Mucosa of gallbladder (tissue), 1 donor: ENCODE data around the gene RERE. TPM values are rescaled to one million over a fixed set of nuclear protein-coding genes. Genes with fewer than 3 reads are reported as not detected.

Experiments used
- DNase-seq: peaks from one replicate; pipeline ENCODE4 v3.0.0-alpha.2; 2020; ENCODE audit warnings: low spot score
- total RNA-seq: library from RNA; stranded (reverse); gene quantifications from one replicate; pipeline ENCODE4 v1.2.1, GENCODE V29; 2021
- donor health status: DM: no; HTN: no; CAD: no.

RERE gene
- total RNA-seq, 1 donor from 2014 or later: 134 TPM

DNA sequence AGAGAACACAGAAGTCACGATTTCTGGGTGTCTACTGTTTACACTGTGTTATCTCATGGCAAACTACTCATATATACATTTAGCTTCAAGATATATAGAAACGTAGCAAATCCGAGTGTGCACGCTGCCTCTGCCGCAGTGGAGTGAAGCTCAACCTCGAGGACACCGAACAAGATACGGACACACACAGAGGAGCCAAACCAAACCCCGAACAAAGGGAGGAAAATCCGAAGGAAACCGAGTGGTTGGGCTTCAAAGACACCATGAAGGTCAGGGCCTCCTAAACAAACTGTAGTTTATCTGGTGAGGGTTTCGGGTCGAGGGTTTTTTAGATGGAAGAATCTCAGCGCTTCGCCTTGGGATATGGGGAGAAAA lies 465.0 kb downstream of the RERE start:
- DNase-seq: no peak

GRCh38 chr1:8351693-8352470 lies 465.6 kb downstream of the RERE start:
- DNase-seq: no peak

GRCh38 chr1:8350914-8351684 lies 466.3 kb downstream of the RERE start:
- no peak for DNase-seq

DNA sequence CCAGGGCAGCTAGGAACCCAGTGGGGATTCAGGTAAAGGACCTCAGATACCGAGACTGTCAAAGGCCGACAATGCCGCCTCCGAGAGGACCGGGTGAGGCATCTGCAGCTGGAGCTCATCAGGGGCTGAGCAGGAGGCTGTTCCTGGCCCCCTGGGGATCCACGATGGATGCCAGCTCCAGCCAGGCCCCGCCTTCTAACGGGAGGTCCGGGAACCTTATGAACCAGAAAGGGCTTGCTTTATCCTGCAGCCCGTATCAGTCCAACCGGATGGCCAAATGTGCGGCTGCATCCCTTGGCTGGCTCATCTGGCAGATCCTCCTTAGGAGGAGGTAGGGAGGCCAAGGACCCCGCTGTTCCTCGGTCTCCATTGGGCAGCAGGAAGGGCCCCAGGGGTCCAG lies 467.5 kb downstream of the RERE start:
- DNase-seq: no peak

GRCh38 chr1:8349473-8349865 lies 468.0 kb downstream of the RERE start:
- no peak for DNase-seq

DNA sequence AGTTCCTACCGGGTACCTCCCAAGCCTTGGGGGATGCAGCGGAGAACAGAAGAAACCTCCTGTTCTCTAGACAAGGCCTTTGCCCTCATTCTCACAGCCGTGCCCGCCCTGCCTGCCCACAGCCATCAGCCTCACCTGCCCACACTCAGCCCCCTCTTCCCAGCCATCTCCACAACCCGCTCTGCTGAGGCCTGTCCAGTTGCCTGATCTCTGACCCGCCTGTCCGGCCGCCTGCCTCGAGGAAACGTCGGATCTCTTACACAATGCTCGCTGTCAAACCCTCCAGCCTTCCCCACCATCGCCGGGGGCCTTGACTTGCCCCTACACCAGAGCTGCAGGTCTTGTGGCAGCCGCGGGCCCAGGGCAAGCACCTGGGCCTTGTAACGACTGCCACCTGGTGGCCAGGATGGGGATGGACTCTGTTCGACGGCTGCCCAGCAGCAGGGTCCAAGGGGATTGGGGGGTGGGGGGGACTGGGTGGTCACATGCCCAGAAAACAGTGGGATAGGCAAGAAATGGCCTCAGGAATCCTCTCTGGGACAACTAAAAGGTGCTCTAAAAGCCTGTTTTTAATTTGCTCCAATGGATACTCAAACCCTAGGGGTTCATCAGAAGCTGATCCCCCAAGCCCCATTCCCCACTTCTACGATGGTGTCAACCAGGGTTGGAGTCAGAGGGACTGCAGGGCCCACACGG lies 468.5 kb downstream of the RERE start:
- DNase-seq: peak; percentile 58

DNA sequence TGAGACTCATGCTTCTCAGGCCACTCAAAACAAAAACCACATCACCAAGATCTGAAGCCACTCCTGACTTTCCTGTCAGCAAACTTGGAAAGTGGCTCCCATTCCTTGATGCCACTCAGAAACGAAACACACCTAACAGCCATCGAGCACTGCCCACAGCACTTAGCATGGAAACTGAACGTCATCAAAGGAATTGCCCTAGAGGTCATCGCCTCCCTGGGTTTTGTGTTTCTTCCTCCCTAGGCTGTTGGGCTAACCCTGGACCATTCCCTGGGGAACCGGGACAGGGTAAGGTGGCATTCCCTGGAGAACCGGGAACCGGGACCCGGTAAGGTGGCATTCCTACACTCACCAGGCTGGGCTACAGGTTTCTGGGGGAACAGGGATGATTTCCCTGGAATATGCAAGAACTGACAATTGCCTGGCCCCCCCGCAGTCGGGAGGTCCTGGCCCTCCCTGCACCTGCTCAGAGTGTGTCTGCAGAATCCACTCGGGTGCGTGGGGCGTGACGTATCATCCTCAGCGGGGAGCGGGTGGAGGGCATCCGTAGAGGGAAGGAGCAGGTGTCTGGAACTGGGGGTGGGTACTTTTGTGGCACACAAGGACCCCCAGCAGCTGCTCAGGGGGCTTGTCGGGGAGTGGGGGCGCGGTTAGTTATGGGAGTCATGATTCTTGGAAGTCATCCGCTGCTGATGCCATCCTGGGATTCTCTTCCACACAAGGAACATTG lies 469.2 kb downstream of the RERE start:
- DNase-seq: no peak

DNA sequence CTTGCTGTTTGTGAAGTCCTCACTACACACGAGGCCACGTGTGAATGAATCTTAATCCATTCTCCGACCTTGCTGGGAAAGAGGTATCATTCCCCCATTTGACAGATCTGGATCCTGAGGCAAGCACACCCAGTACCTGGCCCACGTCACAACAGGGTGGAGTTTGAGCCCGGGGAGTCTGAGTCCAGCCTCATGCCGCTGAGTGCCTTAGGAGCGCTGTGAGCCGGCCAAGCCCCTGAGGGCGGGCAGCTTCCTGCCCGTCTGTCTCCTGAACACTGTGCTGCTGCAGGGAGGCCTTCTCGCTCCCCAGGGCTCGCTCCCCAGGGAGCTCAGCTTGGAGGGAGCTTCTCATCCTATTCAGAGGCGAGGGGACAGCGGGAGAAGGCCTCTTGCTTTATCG lies 469.8 kb downstream of the RERE start:
- DNase-seq: no peak

DNA sequence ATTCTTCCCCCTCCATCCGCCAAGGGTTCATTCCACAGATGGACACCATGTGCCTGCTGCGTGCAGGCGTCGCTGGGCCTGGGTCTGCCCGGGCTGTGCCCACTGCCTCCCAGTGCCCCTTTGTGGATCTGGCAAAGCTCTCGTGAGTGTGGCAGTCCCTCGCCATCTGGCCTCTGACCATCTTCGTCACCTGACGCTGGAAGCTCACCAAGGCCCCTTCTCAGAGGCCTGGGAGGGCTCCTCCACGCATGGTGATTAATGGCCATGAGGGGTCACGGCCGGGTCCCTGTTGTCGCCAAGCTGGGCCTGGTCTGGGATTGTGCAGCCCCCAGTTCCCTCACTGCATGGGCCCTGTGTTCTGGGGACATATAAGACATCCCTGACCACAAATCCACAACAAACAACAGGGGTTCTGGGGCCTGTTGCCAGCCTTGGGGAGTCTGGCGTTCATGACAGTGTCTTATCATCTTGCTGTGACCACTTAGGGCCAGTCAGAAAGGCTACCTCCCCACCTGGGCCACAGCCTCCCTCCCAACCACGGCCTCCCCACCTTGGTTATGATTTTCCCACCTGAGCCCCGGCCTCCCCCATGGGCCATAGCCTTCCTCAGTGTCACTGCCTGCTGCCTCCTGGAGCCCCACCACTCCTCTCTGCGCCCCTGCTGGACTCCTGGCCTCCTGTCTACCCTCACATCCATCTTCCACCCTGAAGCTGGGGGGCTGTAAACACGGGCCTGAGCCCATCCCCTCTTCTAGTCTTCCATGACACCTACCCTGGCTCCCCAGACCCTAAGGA lies 471.6 kb downstream of the RERE start:
- DNase-seq: no peak

DNA sequence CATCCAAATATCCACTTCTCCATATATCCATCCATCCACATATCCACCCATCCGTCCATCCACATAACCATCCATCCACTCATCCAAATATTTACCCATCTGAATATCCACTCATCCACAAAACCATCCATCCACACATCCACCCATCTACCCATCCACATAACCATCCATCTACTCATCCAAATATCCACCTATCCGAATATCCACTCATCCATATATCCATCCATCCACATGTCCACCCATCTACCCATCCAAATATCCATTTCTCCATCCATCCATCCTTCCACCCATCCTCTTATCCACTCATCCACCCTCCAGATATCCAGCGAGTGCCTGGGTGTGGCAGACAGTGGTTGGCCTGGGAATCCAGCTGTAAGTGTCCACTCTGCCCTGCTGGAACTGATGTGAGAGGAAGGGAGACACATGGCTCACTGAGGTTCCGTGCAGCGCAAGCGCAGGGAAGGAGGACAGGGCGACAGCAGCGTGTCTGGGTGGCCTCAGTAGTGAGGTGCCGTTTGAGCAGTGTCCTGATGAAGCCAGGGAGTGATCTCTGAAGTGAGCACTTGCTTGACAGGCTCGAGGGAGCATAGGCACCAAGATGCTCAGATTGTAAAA lies 472.4 kb downstream of the RERE start:
- no peak for DNase-seq

- peak; percentile 76 for DNase-seq
Measured at GRCh38 chr1:8343464-8344001, 473.9 kb downstream of the RERE start.

- DNase-seq: no peak
Measured at GRCh38 chr1:8343044-8343443, 474.4 kb downstream of the RERE start.

DNA sequence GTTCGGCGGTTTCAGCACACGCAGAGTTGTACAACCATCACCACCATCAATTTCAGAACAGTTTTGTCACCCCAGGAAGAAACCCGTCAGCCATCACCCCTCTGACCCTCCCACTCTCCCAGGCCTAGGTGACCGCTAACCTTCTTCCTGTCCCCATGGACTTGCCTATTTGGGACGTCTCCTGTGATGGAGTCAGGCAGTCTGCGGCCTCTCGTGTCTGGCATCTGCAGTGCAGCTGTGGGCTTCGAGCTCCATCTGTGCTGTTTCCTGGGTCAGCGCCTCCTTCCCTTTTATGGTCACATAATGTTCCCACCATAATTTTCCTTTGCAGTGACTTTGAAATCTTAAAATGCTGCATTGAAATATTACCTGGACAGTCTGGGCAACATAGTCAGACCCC lies 475.1 kb downstream of the RERE start:
- no peak for DNase-seq

GRCh38 chr1:8340448-8340847 lies 477.0 kb downstream of the RERE start:
- DNase-seq: no peak

GRCh38 chr1:8339203-8339600 lies 478.2 kb downstream of the RERE start:
- no peak for DNase-seq

GRCh38 chr1:8338526-8339202 lies 478.8 kb downstream of the RERE start:
- DNase-seq: no peak

- DNase-seq: no peak
Measured at GRCh38 chr1:8337776-8338525, 479.5 kb downstream of the RERE start.

- no peak for DNase-seq
Measured at GRCh38 chr1:8335246-8335645, 482.2 kb downstream of the RERE start.
